Epithelial cell of proximal tubule (primary cell): ENCODE data around the gene ZFHX3. TPM values are rescaled to one million over a fixed set of nuclear protein-coding genes. Genes with fewer than 3 reads are reported as not detected.
A peak's percentile ranks its signal among the peaks of the same experiment; 100 is the strongest.
"Not testable (repeated sequence)": the region's sequence is repeated elsewhere in the genome, so short reads cannot be mapped to it uniquely, and the experiment has no call there.

Experiments
- DNase-seq: peaks from one replicate; pipeline ENCODE4 v3.0.0-alpha.2; 2011; ENCODE audit warnings: low read depth
- H3K4me3 ChIP-seq: 2 replicates; pipeline ENCODE4 v1.5.1; 2011; ENCODE audit warnings: low read depth, mild to moderate bottlenecking, low read length
- CTCF ChIP-seq: conservative IDR thresholded peaks from 2 replicates; pipeline ENCODE4 v1.5.1; 2012; ENCODE audit warnings: low read depth, mild to moderate bottlenecking, low read length
- total RNA-seq: library from RNA; depleted of rRNA; stranded (reverse); fragments of >200 nt; gene quantifications from 2 replicates; pipeline ENCODE4 v1.2.3, GENCODE V29; 2015

ZFHX3 gene
- total RNA-seq, 1 donor from 2014 or later = 9.6 TPM

GRCh38 chr16:73076324-73076810 is 28.4 kb upstream of the ZFHX3 start:
- no peak for DNase-seq
- no peak overlapping the region for H3K4me3 ChIP-seq
- TF ChIP-seq CTCF = no peak

- TF ChIP-seq CTCF = no peak
- H3K4me3 ChIP-seq = no peak overlapping the region
- no peak for DNase-seq
These were observed 26.5 kb upstream of the ZFHX3 start for GRCh38 chr16:73074382-73074781.

- DNase-seq, H3K4me3 ChIP-seq: not testable (repeated sequence)
These were observed 24.1 kb upstream of the ZFHX3 start for GRCh38 chr16:73072051-73072450.

GRCh38 chr16:73071131-73071940 is 23.4 kb upstream of the ZFHX3 start:
- no peak for DNase-seq
- peak overlapping the region; percentile 46 for H3K4me3 ChIP-seq
- TF ChIP-seq CTCF = no peak

GRCh38 chr16:73069581-73070262 is 21.8 kb upstream of the ZFHX3 start:
- no peak for TF ChIP-seq CTCF
- DNase-seq = no peak
- no peak overlapping the region for H3K4me3 ChIP-seq

- TF ChIP-seq CTCF = no peak
These were observed 20.8 kb upstream of the ZFHX3 start for GRCh38 chr16:73068541-73069401.

More at GRCh38 chr16:73068541-73069401, 20.8 kb upstream of the ZFHX3 start:
- peak overlapping the region; percentile 24 for H3K4me3 ChIP-seq
- peak; percentile 88 for DNase-seq
